ENCODE results near the gene OR4D10. TPM values are rescaled to one million over a fixed set of nuclear protein-coding genes. Genes with fewer than 3 reads are reported as not detected.

OR4D10 gene
- total and polyA plus RNA-seq, 10 of the 15 experiments (the other 5 are each of a cell fraction or from before 2014, with no cell fraction given): not detected

DNA sequence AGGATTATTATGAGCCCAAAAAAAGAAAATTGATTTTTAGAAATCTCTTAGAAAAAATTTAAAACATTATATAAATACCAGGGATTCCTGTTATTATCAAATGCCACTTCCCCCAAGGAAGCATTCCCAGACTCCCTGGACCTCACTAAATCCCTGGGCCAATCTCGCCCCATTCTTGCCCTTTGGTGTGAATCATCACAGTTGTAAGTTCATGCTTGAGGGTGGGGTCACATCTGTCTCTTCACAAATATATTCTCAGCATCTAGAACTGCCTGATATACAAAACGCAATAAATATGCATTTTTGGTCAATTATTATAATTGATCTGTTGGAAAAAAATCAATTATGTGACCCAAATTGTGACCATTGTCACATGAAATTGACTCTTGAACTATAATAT, 24.6 kb upstream of the OR4D10 start (continued):
- TF ChIP-seq RB1 (IDR thresholded peaks at IDR 0.05; ENCODE audit: borderline replicate concordance): no peak
- no peak for TF ChIP-seq HDAC6 (IDR thresholded peaks at IDR 0.05; ENCODE audit: unreplicated experiment)

GRCh38 chr11:59456661-59457060, 16.5 kb upstream of the OR4D10 start, which contains the start of gene OR4D6:
OR4D6 (plus strand) TSS chr11:59456961; CDS start chr11:59456961, 0 bp downstream.
- intact Hi-C loops (cut with micrococcal nuclease; ENCODE audit: unreplicated experiment): no loop called here
- RAD21 ChIA-PET (ENCODE audit: unreplicated experiment): no interaction called here

More at GRCh38 chr11:59456661-59457060, 16.5 kb upstream of the OR4D10 start, which contains the start of gene OR4D6:
- WGBS (ENCODE audit: insufficient coverage, insufficient replicate concordance, low lambda C conversion rate, missing lambda C conversion rate): 41% methylated on average over 2 of the region's 2 CpGs
- DNase-seq (ENCODE audit: low read depth, low spot score) (no peak), ATAC-seq (no peak), FAIRE-seq (no peak)
- no peak within 1 kb of the TSS for H3K27ac ChIP-seq (ENCODE audit: control insufficient read depth, insufficient read depth)
- no peak for TF ChIP-seq BCLAF1 (IDR thresholded peaks at IDR 0.05)
- H3K4me3 ChIP-seq: no peak within 1 kb of the TSS
- no peaks in the 10 kb centered on the region for H3K79me2 ChIP-seq (ENCODE audit: control insufficient read depth, insufficient read depth, low read length)
- BruUV-seq (replicated peaks): no TSS peak
- H4K20me1 ChIP-seq (ENCODE audit: control insufficient read depth, insufficient read depth): no peaks in the 10 kb centered on the region
- ChIA-PET POLR2A (no interaction called here), SMC1A (ENCODE audit: uncharacterized antibody, unreplicated experiment) (no interaction called here), CTCF (no interaction called here)
- no peak within 1 kb of the TSS for H3K9ac ChIP-seq (ENCODE audit: control insufficient read depth, insufficient read depth, low read length)
- H3K9me3 ChIP-seq (replicated peaks; ENCODE audit: control insufficient read depth, insufficient read depth, low read length): no peaks in the 10 kb centered on the region
- peaks cover 0 to 3% of the 10 kb centered on the region in 2 experiments; a peak in 2 of 4 replicates for H3K27me3 ChIP-seq (replicated peaks in 1 of 2; ENCODE audit: control insufficient read depth in 2 of 2, insufficient read depth in 2 of 2, low read length in 1 of 2)
- H3K4me2 ChIP-seq (ENCODE audit: control insufficient read depth, insufficient read depth): no peak within 1 kb of the TSS
- no peaks in the 10 kb centered on the region for H3K36me3 ChIP-seq (ENCODE audit: control insufficient read depth in 2 of 2, insufficient read depth in 2 of 2, low read length in 1 of 2)
- H2AFZ ChIP-seq (ENCODE audit: control insufficient read depth, low read depth, low read length): no peak within 1 kb of the TSS
- in situ Hi-C loops (cut with MboI): no loop called here
- no peaks in the 10 kb centered on the region for H3K4me1 ChIP-seq (ENCODE audit: control insufficient read depth, insufficient read depth, low read length)
